Uterus (tissue), 4 donors: ENCODE data around the gene TRIO. TPM values are rescaled to one million over a fixed set of nuclear protein-coding genes. Genes with fewer than 3 reads are reported as not detected.

Source experiments
- DNase-seq, 2 donors: peaks; one replicate each; pipeline ENCODE4 v3.0.0-alpha.2; 2019 to 2020
- H3K27ac ChIP-seq, 2 donors: fragments of 200-600 bp; sonication (generic); 1 replicate in 1 of 2; 2 replicates in 1 of 2; pipeline ENCODE4 v1.5.1; 2016 to 2018
- H3K27me3 ChIP-seq, 2 donors: fragments of 200-600 bp; sonication (generic); one replicate each; pipeline ENCODE4 v1.5.1; 2018 to 2019; ENCODE audit warnings: control low read depth in 1 of 2
- H3K36me3 ChIP-seq, 2 donors: fragments of 200-600 bp; sonication (generic); one replicate each; pipeline ENCODE4 v1.5.1; 2019; ENCODE audit warnings: control low read depth in 1 of 2
- H3K4me1 ChIP-seq, 2 donors: fragments of 200-600 bp; sonication (generic); one replicate each; pipeline ENCODE4 v1.5.1; 2018 to 2019; ENCODE audit warnings: control low read depth in 1 of 2
- H3K4me3 ChIP-seq, 2 donors: fragments of 200-600 bp; sonication (generic); 1 replicate in 1 of 2; 2 replicates in 1 of 2; pipeline ENCODE4 v1.5.1; 2018 to 2019; ENCODE audit warnings: mild to moderate bottlenecking in 1 of 2
- H3K9me3 ChIP-seq, 2 donors: fragments of 200-600 bp; sonication (generic); one replicate each; pipeline ENCODE4 v1.5.1; 2019; ENCODE audit warnings: control low read depth in 1 of 2
- POLR2A ChIP-seq, 2 donors: fragments of 450-650 bp; IDR thresholded peaks; one replicate each; pipeline ENCODE4 v1.6.1; 2016; ENCODE audit warnings: antibody characterized with exemption in 2 of 2, mild to moderate bottlenecking in 1 of 2, moderate library complexity in 1 of 2
- intact Hi-C: fragments of 100-400 bp; cut with DNase I; formaldehyde crosslinking; loops from one replicate; pipeline ENCODE4 v1.15.1; 2023; ENCODE audit warnings: low total_unique reads
- total RNA-seq, 4 donors: library from RNA; depleted of rRNA in 3 of 4; stranded (reverse); fragments of >200 nt in 3 of 4; gene quantifications; one replicate each; pipeline versions ENCODE4 v1.1.0 to v1.2.4, GENCODE V29; 2014 to 2023
- TF ChIP-seq, protein P1 (sequence below), 4 experiments: fragments of 200-600 bp in 2 of 4; fragments of 450-650 bp in 2 of 4; sonication (generic) in 2 of 4; IDR thresholded peaks; one replicate each; pipeline ENCODE4 v1.5.1; 2016 to 2019; ENCODE audit warnings: antibody characterized with exemption in 4 of 4, mild to moderate bottlenecking in 2 of 4, moderate library complexity in 1 of 4
- donor health status: DM: yes; HTN: yes; CAD: no.

Gene TRIO
- total RNA-seq, 4 donors from 2014 or later, result 93.5 to 234 (median 207) TPM

DNA sequence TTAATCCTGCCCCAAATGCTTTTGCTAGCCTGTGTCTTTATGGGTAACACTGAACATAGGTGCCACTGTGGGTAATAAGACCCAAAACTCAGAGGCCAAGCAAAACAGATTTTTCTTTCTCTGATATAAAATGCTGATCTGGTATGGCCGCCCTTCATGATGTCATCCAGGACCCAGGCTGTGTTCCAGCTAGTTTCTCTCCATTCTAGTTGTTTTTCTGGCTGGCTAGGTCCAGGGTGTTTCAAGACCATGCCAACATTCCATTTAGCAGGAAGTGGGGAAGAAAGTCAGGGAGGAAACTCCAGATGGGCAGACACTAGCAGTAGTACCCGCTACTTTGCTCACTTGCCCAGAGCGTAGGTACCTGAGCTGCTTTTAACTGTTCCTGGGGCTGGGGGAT, 254.6 kb downstream of the TRIO start:
- TF ChIP-seq, protein P1, sequence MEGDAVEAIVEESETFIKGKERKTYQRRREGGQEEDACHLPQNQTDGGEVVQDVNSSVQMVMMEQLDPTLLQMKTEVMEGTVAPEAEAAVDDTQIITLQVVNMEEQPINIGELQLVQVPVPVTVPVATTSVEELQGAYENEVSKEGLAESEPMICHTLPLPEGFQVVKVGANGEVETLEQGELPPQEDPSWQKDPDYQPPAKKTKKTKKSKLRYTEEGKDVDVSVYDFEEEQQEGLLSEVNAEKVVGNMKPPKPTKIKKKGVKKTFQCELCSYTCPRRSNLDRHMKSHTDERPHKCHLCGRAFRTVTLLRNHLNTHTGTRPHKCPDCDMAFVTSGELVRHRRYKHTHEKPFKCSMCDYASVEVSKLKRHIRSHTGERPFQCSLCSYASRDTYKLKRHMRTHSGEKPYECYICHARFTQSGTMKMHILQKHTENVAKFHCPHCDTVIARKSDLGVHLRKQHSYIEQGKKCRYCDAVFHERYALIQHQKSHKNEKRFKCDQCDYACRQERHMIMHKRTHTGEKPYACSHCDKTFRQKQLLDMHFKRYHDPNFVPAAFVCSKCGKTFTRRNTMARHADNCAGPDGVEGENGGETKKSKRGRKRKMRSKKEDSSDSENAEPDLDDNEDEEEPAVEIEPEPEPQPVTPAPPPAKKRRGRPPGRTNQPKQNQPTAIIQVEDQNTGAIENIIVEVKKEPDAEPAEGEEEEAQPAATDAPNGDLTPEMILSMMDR (IDR thresholded peaks at IDR 0.05), result no peak
- TF ChIP-seq POLR2A (IDR thresholded peaks at IDR 0.05), result no peak
- DNase-seq, result peak in 1 of 2 donors; percentile 38
- Histone ChIP-seq H3K4me3 (no peak overlapping the region), H3K36me3 (no peaks in the 10 kb centered on the region), H3K9me3 (no peaks in the 10 kb centered on the region), H3K27ac (peak overlapping the region; percentile 15 to 25), H3K27me3 (no peaks in the 10 kb centered on the region), H3K4me1 (no peaks in the 10 kb centered on the region)
- intact Hi-C loops, result no loop called here

DNA sequence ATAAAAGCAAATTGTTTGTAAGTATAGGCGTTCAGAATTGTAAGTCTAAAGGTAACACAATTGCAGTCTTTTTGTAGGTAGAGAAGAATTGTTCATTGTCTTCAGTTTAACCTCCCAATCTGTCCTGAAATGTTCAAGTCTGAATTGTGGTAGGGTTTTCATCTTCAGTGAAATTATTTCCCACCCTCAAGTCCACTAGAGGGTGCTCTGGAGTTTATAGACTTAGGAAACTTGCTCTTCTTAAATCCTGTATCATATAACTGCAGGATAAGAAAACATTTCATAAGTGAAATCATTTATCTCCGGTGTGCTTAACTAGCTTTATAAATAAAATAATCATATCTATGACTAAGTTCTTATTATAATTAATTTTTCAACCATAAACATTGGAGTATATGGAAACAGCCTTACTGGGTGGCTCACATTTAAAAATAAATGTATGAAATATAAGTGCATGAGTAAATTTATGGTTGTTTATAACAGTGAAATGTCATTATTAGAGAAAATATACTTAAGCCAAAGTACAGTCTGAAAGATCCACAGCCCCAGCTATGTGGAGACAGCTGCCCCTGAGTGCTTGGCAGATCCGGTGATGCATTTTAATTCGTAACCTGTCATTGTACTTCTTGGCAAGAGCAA, 256.0 kb downstream of the TRIO start:
- no peaks in the 10 kb centered on the region for H3K36me3 ChIP-seq

DNA sequence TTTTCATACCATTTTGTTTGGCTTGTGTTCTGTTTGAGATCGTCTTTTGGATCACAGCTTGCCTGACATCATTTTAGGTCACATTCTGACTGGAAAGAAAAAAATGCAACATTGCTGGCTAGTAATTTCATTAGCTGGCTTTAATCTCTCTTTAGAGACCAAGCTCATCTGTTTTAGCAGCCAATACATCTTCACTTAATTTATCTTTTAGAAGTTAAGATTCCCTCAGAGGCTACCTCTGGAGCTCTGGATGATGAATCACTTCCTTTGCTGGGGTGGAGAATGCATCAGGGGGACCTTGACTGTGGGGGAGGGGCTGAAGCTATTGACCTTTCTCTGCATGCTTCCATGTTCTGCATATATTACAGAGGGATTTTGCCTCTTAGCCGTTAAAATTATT, 256.9 kb downstream of the TRIO start:
- Histone ChIP-seq H3K9me3 (no peaks in the 10 kb centered on the region), H3K4me3 (no peak overlapping the region), H3K27ac (no peak overlapping the region), H3K36me3 (no peaks in the 10 kb centered on the region), H3K27me3 (no peaks in the 10 kb centered on the region), H3K4me1 (no peaks in the 10 kb centered on the region)
- TF ChIP-seq, protein P1 (IDR thresholded peaks at IDR 0.05), result no peak
- no peak for TF ChIP-seq POLR2A (IDR thresholded peaks at IDR 0.05)
- DNase-seq, result no peak
- intact Hi-C loops, result no loop called here

More for the DNA sequence above, 256.0 kb downstream of the TRIO start:
- intact Hi-C loops, result no loop called here
- Histone ChIP-seq H3K9me3 (no peaks in the 10 kb centered on the region), H3K27ac (no peak overlapping the region), H3K4me1 (no peaks in the 10 kb centered on the region), H3K4me3 (no peak overlapping the region), H3K27me3 (no peaks in the 10 kb centered on the region)
- no peak for DNase-seq
- TF ChIP-seq POLR2A (IDR thresholded peaks at IDR 0.05), result no peak
- TF ChIP-seq, protein P1 (IDR thresholded peaks at IDR 0.05), result peak; percentile 55 to 65 (median 60)

DNA sequence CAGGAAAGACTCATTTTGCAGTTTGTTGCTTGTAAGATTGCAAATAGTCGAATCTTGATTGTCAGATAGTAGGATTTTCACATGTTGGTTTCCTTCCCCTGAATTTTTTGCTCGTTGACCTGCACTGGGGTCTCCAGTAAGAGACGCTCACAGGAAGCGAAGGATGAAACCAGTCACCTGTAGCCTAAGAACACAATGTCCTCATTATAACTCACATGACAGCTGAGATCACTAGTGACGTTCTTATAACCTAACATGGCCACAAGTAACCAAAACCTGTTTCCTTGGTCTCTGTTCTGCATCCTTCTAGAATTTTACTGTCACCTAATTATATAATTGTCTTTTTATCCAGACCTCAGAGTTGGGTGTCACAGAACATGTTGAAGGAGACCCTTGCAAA, 257.5 kb downstream of the TRIO start:
- Histone ChIP-seq H3K4me3 (no peak overlapping the region), H3K9me3 (no peaks in the 10 kb centered on the region), H3K36me3 (no peaks in the 10 kb centered on the region), H3K4me1 (no peaks in the 10 kb centered on the region), H3K27me3 (no peaks in the 10 kb centered on the region), H3K27ac (no peak overlapping the region)
- intact Hi-C loops, result no loop called here
- TF ChIP-seq POLR2A (IDR thresholded peaks at IDR 0.05), result no peak
- TF ChIP-seq, protein P1 (IDR thresholded peaks at IDR 0.05), result no peak
- no peak for DNase-seq

DNA sequence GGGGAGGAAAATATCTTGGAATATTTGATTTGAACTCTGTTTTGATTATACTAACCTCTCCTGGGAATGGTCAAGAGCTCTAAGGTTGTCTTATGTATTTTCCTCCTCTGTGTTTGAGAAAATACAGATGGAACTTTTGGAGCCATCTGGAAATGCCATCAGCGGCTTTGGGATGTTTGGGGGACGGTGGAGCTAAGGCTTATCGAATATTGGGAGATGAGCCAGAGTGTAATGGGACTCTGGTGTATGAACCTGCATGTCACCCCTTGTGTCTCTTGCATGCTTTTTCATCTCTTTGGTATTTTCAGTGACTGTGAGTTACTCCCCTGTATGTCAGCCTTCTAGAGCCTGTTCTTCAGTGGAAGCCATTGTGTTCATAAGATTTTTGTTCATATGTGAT, 258.5 kb downstream of the TRIO start:
- intact Hi-C loops, result no loop called here
- no peaks in the 10 kb centered on the region for H3K4me1 ChIP-seq
- DNase-seq, result no peak
- H3K27me3 ChIP-seq, result no peaks in the 10 kb centered on the region
- no peak for TF ChIP-seq POLR2A (IDR thresholded peaks at IDR 0.05)
- TF ChIP-seq, protein P1 (IDR thresholded peaks at IDR 0.05), result no peak
- H3K4me3 ChIP-seq, result no peak overlapping the region
- H3K36me3 ChIP-seq, result no peaks in the 10 kb centered on the region
- H3K27ac ChIP-seq, result no peak overlapping the region
- no peaks in the 10 kb centered on the region for H3K9me3 ChIP-seq
